Body of pancreas (tissue), 4 donors: ENCODE results near the gene CTRL. TPM values are rescaled to one million over a fixed set of nuclear protein-coding genes. Genes with fewer than 3 reads are reported as not detected.
A peak's percentile ranks its signal among the peaks of the same experiment; 100 is the strongest.

ENCODE experiments used
- ATAC-seq: fragments of 150-250 bp; one replicate; pipeline ENCODE4 v1.9.1; 2016
- DNase-seq, 4 donors: peaks; one replicate each; pipeline ENCODE4 v3.0.0-alpha.2; 2019
- H3K27ac ChIP-seq, 4 donors: fragments of 200-600 bp; sonication (generic); 1 replicate in 3 of 4; 2 replicates in 1 of 4; pipeline versions ENCODE4 v1.5.1 to v1.6.1; 2016 to 2019; ENCODE audit warnings: mild to moderate bottlenecking in 1 of 4, mixed read lengths in 1 of 4, moderate library complexity in 1 of 4
- H3K27me3 ChIP-seq, 2 donors: fragments of 200-600 bp; sonication (generic); one replicate each; pipeline ENCODE4 v1.6.0; 2016; ENCODE audit warnings: mild to moderate bottlenecking in 1 of 2
- H3K36me3 ChIP-seq, 2 donors: fragments of 200-600 bp; sonication (generic); replicated peaks in 1 of 2; 2 replicates each; pipeline ENCODE4 v1.5.1; 2016; ENCODE audit warnings: low read depth in 2 of 2; ENCODE audit not compliant: insufficient read depth in 1 of 2
- H3K4me1 ChIP-seq: fragments of 200-600 bp; sonication (generic); one replicate; pipeline ENCODE4 v1.6.0; 2016
- H3K4me3 ChIP-seq, 2 donors: fragments of 200-600 bp; sonication (generic); 1 replicate in 1 of 2; 2 replicates in 1 of 2; pipeline ENCODE4 v1.5.1; 2016 to 2019
- H3K9me3 ChIP-seq, 3 donors: fragments of 200-600 bp; sonication (generic); 1 replicate in 2 of 3; 2 replicates in 1 of 3; pipeline ENCODE4 v1.5.1; 2016
- POLR2A ChIP-seq, 3 donors: fragments of 450-650 bp; IDR thresholded peaks; one replicate each; pipeline ENCODE4 v1.6.1; 2016; ENCODE audit warnings: antibody characterized with exemption in 3 of 3, mild to moderate bottlenecking in 2 of 3
- WGBS, 2 donors: methylation state at CpG; one replicate each; pipeline ENCODE4 v1.1.5; 2017; 5-methylcytosine and 5-hydroxymethylcytosine counted together
- intact Hi-C: fragments of 100-400 bp; cut with DNase I; formaldehyde crosslinking; loops from one replicate; pipeline ENCODE4 v1.15.1; 2023
- total RNA-seq, 2 donors: library from RNA; depleted of rRNA; stranded (reverse); fragments of >200 nt; gene quantifications; one replicate each; pipeline ENCODE4 v1.1.0, GENCODE V29; 2016
- TF ChIP-seq, protein P1 (sequence below), 7 experiments: fragments of 450-650 bp in 4 of 7; fragments of 200-600 bp in 3 of 7; sonication (generic) in 3 of 7; IDR thresholded peaks; one replicate each; pipeline ENCODE4 v1.5.1; 2016 to 2019; ENCODE audit warnings: antibody characterized with exemption in 7 of 7

CTRL gene
- total RNA-seq, 2 donors from 2014 or later = 286 to 1,726 TPM

DNA sequence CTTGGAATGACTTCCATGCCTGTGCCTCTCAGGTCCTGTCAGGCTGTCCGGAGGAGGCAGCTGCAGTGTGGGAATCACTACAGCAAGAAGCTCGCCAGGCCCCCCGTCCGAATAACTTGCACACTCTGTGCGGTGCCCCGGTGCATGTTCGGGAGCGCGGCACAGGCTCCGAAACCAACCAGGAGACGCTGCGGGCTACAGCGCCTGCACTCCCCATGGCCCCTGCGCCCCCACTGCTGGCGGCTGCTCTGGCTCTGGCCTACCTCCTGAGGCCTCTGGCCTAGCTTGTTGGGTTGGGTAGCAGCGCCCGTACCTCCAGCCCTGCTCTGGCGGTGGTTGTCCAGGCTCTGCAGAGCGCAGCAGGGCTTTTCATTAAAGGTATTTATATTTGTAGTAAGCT is 45.7 kb downstream of the CTRL start:
- no peak for DNase-seq

DNA sequence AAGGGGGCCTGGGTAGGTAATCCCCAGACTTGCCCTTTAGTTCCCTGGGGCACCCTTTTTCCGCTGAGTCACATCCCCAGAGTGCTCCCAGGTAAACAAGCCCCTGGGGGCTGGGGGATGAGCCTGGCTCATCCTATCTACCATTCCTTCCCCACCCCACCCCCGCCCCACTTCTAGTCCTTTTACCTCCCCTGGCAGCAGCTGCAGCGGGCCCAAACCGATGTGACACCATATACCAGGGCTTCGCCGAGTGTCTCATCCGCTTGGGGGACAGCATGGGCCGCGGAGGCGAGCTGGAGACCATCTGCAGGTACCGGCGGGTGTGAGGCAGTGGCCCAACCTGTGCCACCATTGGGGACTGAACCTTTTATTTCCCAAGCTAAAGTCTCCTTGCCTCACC is 46.1 kb downstream of the CTRL start:
- DNase-seq (no peak), ATAC-seq (no peak)
- Histone ChIP-seq H3K27me3 (no peaks in the 10 kb centered on the region), H3K27ac (no peak overlapping the region), H3K4me1 (no peaks in the 10 kb centered on the region), H3K9me3 (no peaks in the 10 kb centered on the region), H3K4me3 (no peak overlapping the region), H3K36me3 (peaks cover 0 to 17% of the 10 kb centered on the region in 2 donors)
- WGBS, 2 donors = 91 to 93% methylated on average over 11 to 12 of the region's 12 CpGs
- no peak for TF ChIP-seq POLR2A (IDR thresholded peaks at IDR 0.05)
- TF ChIP-seq, protein P1, sequence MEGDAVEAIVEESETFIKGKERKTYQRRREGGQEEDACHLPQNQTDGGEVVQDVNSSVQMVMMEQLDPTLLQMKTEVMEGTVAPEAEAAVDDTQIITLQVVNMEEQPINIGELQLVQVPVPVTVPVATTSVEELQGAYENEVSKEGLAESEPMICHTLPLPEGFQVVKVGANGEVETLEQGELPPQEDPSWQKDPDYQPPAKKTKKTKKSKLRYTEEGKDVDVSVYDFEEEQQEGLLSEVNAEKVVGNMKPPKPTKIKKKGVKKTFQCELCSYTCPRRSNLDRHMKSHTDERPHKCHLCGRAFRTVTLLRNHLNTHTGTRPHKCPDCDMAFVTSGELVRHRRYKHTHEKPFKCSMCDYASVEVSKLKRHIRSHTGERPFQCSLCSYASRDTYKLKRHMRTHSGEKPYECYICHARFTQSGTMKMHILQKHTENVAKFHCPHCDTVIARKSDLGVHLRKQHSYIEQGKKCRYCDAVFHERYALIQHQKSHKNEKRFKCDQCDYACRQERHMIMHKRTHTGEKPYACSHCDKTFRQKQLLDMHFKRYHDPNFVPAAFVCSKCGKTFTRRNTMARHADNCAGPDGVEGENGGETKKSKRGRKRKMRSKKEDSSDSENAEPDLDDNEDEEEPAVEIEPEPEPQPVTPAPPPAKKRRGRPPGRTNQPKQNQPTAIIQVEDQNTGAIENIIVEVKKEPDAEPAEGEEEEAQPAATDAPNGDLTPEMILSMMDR (IDR thresholded peaks at IDR 0.05) = no peak
- intact Hi-C loops = no loop called here

More for the DNA sequence above, 45.7 kb downstream of the CTRL start:
- Histone ChIP-seq H3K36me3 (peaks cover 0 to 13% of the 10 kb centered on the region in 2 donors), H3K27ac (no peak overlapping the region), H3K27me3 (no peaks in the 10 kb centered on the region), H3K4me1 (no peaks in the 10 kb centered on the region), H3K9me3 (no peaks in the 10 kb centered on the region), H3K4me3 (no peak overlapping the region)
- 92 to 93% methylated on average over 2 to 19 of the region's 19 CpGs for WGBS, 2 donors
- no peak for TF ChIP-seq POLR2A (IDR thresholded peaks at IDR 0.05)
- TF ChIP-seq, protein P1 (IDR thresholded peaks at IDR 0.05) = no peak
- ATAC-seq = no peak
- intact Hi-C loops = no loop called here

DNA sequence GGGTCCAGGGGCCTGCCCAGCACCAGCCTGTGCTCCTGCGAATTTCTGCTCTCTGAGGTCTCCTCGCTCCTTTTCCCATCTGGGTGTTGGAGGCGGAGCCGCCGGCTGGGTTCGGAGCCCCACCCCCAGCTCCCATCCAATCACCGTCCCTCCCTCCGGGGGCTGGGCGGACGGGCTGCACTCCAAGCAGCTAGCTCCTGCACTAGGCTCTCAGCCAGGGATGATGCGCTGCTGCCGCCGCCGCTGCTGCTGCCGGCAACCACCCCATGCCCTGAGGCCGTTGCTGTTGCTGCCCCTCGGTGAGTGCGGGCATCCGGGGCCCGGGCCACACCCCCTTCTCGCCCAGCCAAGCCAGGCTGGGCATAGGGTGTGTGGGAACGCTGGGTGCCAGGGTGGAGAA is 47.0 kb downstream of the CTRL start, which contains the start of gene NRN1L:
TSS of gene NRN1L (plus strand) at position 202 of the 400 bp plus-strand sequence. CDS start at position 221, 19 bp downstream.
- intact Hi-C loops = loop anchor here (5.0 kb wide), 1 partner anchor 38 kb away; no protein-coding TSS in a partner anchor
- H3K36me3 ChIP-seq = peaks cover 5 to 24% of the 10 kb centered on the region in 2 donors
- no peak within 1 kb of the TSS for H3K4me3 ChIP-seq

DNA sequence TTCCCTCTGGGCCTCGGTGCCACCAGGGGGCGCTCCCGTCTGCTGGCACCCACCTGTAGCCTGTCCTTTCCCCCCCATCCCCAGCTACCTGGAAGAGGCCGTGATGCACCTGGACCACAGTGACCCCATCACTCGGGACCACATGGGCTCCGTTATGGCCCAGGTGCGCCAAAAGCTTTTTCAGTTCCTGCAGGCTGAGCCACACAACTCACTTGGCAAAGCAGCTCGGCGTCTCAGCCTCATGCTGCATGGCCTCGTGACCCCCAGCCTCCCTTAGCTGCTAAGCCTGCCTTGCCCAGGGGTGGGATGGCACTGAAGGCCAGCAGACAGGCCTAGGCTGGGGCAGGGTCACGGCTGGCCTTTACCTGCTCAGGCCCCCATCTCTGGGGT is 47.8 kb downstream of the CTRL start:
- ATAC-seq (peak; percentile 74), DNase-seq (peak; percentile 68 to 83 (median 72))
- intact Hi-C loops = loop anchor here (5.0 kb wide), 1 partner anchor 38 kb away; no protein-coding TSS in a partner anchor
- TF ChIP-seq POLR2A (IDR thresholded peaks at IDR 0.05) = no peak
- TF ChIP-seq, protein P1 (IDR thresholded peaks at IDR 0.05) = peak; percentile 76 to 89 (median 84)
- no peak overlapping the region for H3K27ac ChIP-seq
- H3K27me3 ChIP-seq = no peaks in the 10 kb centered on the region
- WGBS, 2 donors = 49 to 56% methylated on average over 9 to 11 of the region's 11 CpGs
- H3K4me3 ChIP-seq = no peak overlapping the region
- no peaks in the 10 kb centered on the region for H3K4me1 ChIP-seq
- H3K36me3 ChIP-seq = peaks cover 13 to 32% of the 10 kb centered on the region in 2 donors
- no peaks in the 10 kb centered on the region for H3K9me3 ChIP-seq

More for the DNA sequence above, 47.0 kb downstream of the CTRL start, which contains the start of gene NRN1L:
- peak; percentile 60 for ATAC-seq
- TF ChIP-seq, protein P1 (IDR thresholded peaks at IDR 0.05) = no peak
- TF ChIP-seq POLR2A (IDR thresholded peaks at IDR 0.05) = no peak
- Histone ChIP-seq H3K27me3 (no peaks in the 10 kb centered on the region), H3K27ac (no peak within 1 kb of the TSS), H3K9me3 (no peaks in the 10 kb centered on the region), H3K4me1 (no peaks in the 10 kb centered on the region)
- WGBS, 2 donors = 51 to 85% methylated on average over 18 to 22 of the region's 22 CpGs
- peak; percentile 55 to 78 (median 71) for DNase-seq
